ENCODE results near the gene RIOK3. TPM values are rescaled to one million over a fixed set of nuclear protein-coding genes. Genes with fewer than 3 reads are reported as not detected.

The RIOK3 gene
- total RNA-seq, 3 donors from 2014 or later: 61.6 to 80.8 (median 74.3) TPM

GRCh38 chr18:23458830-23459529 is 5.9 kb downstream of the RIOK3 start:
- no peak for TF ChIP-seq POLR2A (IDR thresholded peaks at IDR 0.05)
- TF ChIP-seq POLR2AphosphoS5 (IDR thresholded peaks at IDR 0.05): no peak
- TF ChIP-seq, protein P1, sequence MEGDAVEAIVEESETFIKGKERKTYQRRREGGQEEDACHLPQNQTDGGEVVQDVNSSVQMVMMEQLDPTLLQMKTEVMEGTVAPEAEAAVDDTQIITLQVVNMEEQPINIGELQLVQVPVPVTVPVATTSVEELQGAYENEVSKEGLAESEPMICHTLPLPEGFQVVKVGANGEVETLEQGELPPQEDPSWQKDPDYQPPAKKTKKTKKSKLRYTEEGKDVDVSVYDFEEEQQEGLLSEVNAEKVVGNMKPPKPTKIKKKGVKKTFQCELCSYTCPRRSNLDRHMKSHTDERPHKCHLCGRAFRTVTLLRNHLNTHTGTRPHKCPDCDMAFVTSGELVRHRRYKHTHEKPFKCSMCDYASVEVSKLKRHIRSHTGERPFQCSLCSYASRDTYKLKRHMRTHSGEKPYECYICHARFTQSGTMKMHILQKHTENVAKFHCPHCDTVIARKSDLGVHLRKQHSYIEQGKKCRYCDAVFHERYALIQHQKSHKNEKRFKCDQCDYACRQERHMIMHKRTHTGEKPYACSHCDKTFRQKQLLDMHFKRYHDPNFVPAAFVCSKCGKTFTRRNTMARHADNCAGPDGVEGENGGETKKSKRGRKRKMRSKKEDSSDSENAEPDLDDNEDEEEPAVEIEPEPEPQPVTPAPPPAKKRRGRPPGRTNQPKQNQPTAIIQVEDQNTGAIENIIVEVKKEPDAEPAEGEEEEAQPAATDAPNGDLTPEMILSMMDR (IDR thresholded peaks at IDR 0.05): no peak
- no peaks in the 10 kb centered on the region for H3K4me1 ChIP-seq
- no peak for DNase-seq (ENCODE audit: low spot score in 2 of 2)
- H3K4me3 ChIP-seq: no peak overlapping the region
- H3K36me3 ChIP-seq: no peaks in the 10 kb centered on the region
- no peak overlapping the region for H3K27ac ChIP-seq
- intact Hi-C loops (cut with DNase I; ENCODE audit: low total_unique reads): no loop called here
- H3K9me3 ChIP-seq: no peaks in the 10 kb centered on the region
- no peaks in the 10 kb centered on the region for H3K27me3 ChIP-seq

- H3K36me3 ChIP-seq: no peaks in the 10 kb centered on the region
- no peak for DNase-seq (ENCODE audit: low spot score in 2 of 2)
- no peaks in the 10 kb centered on the region for H3K9me3 ChIP-seq
- H3K4me3 ChIP-seq: no peak overlapping the region
- intact Hi-C loops (cut with DNase I; ENCODE audit: low total_unique reads): no loop called here
- H3K4me1 ChIP-seq: no peaks in the 10 kb centered on the region
- no peaks in the 10 kb centered on the region for H3K27me3 ChIP-seq
- no peak overlapping the region for H3K27ac ChIP-seq
- TF ChIP-seq POLR2AphosphoS5 (IDR thresholded peaks at IDR 0.05) (no peak), POLR2A (IDR thresholded peaks at IDR 0.05) (no peak)
- TF ChIP-seq, protein P1 (IDR thresholded peaks at IDR 0.05): no peak
Measured at GRCh38 chr18:23459530-23459921, 6.4 kb downstream of the RIOK3 start.

DNA sequence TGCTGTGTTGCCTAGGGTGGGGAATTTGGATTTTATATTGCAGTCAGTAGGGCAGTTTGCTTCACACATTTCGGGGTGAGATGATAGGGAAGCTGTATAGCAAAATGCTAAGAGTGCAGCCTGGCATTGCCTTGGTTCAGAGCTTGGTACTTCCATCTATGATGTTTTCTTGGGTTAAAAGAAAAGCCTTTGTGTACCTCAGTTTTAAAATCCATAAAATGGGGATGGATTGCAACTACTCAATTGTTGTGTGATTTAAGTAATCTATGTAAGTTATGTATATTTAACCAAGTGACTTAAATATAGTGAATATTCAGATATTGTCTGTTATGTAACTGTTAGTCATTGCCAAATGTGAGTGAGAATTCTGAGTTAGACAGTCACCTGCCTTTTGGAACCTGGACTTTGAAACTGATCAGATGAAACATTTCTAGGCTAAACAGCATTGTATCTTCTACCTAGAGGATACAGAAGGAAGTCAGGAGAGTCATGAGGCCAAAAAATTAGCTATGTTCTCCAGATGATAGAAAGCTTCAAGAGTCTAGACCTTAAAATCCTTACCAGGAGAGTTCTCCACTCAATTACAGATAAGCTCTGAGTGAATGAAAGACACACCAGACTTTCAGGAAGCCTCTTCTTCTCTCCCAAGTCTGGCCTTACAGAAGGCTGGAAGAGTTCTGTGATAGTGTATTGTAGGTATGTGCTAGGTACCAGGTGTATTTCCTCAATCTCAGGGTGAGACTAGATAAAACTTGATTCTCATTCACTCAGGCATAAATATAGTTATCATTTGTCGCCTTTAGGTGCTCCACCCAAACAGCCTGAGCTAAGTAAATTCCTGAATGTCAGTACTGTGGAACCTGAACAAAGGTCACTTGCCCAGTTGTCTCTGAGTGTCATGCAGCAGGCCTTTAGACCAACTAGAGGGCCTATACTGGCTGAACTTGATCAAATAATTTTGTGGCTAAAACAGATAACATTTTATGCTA is 7.5 kb downstream of the RIOK3 start:
- no peaks in the 10 kb centered on the region for H3K27me3 ChIP-seq
- no peaks in the 10 kb centered on the region for H3K36me3 ChIP-seq
- H3K4me3 ChIP-seq: no peak overlapping the region
- TF ChIP-seq POLR2AphosphoS5 (IDR thresholded peaks at IDR 0.05) (no peak), POLR2A (IDR thresholded peaks at IDR 0.05) (no peak)
- TF ChIP-seq, protein P1 (IDR thresholded peaks at IDR 0.05): no peak
- DNase-seq (ENCODE audit: low spot score in 2 of 2): no peak
- H3K27ac ChIP-seq: no peak overlapping the region
- H3K9me3 ChIP-seq: no peaks in the 10 kb centered on the region
- H3K4me1 ChIP-seq: no peaks in the 10 kb centered on the region
- intact Hi-C loops (cut with DNase I; ENCODE audit: low total_unique reads): loop anchor here (5.0 kb wide), 1 partner anchor 762 kb away; no protein-coding TSS in a partner anchor

GRCh38 chr18:23462876-23463275 is 9.8 kb downstream of the RIOK3 start:
- Histone ChIP-seq H3K9me3 (no peaks in the 10 kb centered on the region), H3K27ac (no peak overlapping the region), H3K4me3 (no peak overlapping the region), H3K36me3 (no peaks in the 10 kb centered on the region), H3K4me1 (no peaks in the 10 kb centered on the region), H3K27me3 (no peaks in the 10 kb centered on the region)
- TF ChIP-seq, protein P1 (IDR thresholded peaks at IDR 0.05): no peak
- TF ChIP-seq POLR2AphosphoS5 (IDR thresholded peaks at IDR 0.05): no peak
- no peak for TF ChIP-seq POLR2A (IDR thresholded peaks at IDR 0.05)
- DNase-seq (ENCODE audit: low spot score in 2 of 2): no peak
- intact Hi-C loops (cut with DNase I; ENCODE audit: low total_unique reads): loop anchor here (5.0 kb wide), 1 partner anchor 759 kb away; no protein-coding TSS in a partner anchor
